ENCODE data around the gene PLD1.

The PLD1 gene

DNA sequence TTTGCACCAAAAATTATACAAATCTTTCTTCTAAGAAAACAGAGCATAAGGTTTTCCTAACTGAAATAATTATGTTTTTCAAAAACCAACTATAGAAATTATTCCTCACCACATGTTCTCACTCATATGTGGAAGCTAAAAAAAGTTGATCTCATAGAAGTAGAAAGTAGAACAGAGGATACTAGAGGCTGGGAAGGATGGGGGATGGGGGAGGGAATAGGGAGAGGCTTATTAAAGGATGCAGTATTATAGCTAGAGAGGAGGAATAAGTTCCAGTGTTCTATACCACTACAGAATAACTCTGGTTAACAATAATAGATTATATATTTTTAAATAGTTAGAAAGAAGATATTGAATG, 20.2 kb upstream of the PLD1 start:
- TF ChIP-seq GATA3 (IDR thresholded peaks at IDR 0.05; ENCODE audit: low read depth, low read length) (no peak), GATA2 (IDR thresholded peaks at IDR 0.05; ENCODE audit: low read depth, low read length) (no peak)

DNA sequence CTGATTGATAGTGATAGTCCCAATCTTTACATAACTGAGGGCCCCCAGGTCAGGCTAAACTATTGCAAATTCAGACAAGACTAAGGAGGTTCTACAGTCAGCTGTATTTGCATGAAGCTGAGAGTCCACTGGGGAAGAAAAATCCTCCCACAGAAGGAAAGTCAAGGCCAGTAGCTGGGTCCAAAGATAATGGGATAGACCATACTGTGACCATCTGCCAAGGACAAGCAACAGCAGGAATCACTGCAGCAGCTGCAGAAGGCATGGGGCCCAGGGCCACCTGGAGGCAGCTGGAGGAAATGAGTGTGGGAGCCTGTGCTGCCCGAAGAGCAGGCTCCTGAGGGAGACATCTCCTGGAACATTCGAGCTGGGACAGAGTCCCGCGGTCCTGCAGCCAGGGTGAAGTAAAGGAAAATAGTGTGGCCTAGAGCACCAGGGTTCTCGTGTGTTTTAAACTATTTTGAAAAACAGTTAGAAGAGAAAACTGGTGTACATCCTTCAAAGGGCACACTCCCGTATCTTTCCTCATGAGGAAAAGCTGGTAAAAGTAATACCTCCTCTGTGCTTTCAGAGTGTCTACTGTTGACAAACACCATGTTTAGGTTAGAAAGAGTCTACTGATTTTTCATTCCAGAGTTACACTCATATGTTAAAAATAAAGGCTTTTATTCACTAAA, 19.7 kb upstream of the PLD1 start:
- TF ChIP-seq GATA3 (IDR thresholded peaks at IDR 0.05; ENCODE audit: low read depth, low read length) (no peak), GATA2 (IDR thresholded peaks at IDR 0.05; ENCODE audit: low read depth, low read length) (no peak)

DNA sequence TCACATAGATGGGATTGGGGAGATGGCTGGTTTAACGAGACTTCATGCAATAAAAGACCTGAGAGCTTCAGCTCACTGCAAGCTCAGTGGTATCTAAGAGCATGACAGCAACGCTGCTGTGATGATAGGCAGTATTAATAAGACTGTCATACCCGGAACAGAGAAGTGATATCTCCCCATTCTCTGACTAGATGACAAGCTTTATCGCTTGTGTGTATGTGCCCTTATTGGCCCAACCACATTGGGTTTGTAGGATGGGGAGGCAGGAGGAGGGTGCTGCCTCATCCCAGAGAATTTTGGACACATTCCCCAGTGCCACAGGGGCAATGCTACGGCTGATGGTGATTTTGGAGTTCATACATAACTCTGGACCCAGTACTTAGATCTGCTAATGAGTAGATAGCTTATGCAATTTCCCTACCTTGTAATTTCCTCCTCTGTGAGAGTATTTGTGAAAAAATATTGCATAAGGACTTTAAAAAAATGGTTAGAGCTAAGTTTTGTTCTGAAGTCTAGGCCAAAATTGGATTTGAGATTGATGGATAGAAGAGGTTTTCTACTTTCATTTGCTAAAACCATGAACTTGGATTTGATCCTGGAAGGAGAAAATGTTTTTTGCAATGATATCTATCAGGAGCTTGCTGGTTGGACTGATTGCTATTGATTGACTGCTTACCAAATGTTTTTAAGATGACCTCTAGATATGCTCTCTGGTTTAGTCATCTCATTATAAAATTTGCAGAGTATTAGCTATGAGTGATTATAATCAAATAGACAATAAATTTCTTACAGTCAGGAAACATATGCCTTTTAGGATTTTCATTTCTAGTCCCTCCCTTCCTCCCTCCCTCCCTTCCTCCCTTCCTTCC, 18.9 kb upstream of the PLD1 start:
- TF ChIP-seq GATA3 (IDR thresholded peaks at IDR 0.05; ENCODE audit: low read depth, low read length): no peak
- TF ChIP-seq GATA2 (IDR thresholded peaks at IDR 0.05; ENCODE audit: low read depth, low read length): no peak

DNA sequence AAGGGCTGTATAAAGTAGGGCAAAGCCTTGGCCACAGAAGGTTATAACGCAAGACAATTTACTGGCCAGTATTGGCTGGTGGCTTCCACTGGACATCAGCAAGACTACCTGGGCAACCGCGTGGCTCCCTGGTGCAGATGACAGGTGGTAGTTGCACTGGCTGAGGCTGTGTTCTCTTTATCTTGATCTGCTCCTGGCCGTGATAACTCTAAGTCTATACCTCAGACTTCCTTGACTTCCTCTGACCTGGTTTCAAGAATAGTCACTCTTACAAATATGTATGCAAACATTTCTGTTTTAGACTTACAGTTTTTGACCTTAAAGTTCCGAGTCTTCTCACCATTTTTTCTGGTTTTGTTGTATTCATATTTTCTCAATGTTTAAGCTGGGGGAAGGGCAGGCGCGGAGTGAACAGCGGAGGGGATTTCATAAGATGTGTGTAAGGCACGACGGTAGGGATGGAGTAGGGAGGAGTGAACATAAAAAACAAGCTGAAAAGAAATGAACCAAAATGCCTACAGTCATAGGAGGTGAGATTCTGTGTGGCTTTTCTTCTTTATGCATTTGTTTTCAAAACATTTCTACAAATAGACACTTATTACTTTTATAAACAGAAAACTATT, 17.7 kb upstream of the PLD1 start:
- no peak for TF ChIP-seq GATA3 (IDR thresholded peaks at IDR 0.05; ENCODE audit: low read depth, low read length)
- TF ChIP-seq GATA2 (IDR thresholded peaks at IDR 0.05; ENCODE audit: low read depth, low read length): no peak

DNA sequence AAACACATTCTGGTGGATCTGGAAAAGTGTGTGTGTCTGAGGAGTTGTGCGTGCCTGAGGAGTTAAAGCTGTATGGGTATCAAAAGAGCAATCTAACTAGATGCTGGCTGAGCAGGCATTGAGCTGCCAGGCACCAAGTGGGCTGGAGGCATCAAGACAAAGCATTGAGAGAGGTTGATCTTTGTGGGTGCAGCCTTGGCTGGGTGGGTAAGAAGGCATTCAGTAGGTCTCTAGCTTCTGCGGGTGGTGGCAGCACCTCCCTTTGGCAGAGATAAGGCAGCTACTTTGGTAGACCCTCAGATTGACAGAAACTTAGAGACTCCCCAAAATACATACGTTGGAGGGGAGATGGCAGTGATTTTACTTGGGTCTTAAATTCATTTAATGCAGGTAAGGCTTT, 17.1 kb upstream of the PLD1 start:
- no peak for TF ChIP-seq GATA3 (IDR thresholded peaks at IDR 0.05; ENCODE audit: low read depth, low read length)
- no peak for TF ChIP-seq GATA2 (IDR thresholded peaks at IDR 0.05; ENCODE audit: low read depth, low read length)

DNA sequence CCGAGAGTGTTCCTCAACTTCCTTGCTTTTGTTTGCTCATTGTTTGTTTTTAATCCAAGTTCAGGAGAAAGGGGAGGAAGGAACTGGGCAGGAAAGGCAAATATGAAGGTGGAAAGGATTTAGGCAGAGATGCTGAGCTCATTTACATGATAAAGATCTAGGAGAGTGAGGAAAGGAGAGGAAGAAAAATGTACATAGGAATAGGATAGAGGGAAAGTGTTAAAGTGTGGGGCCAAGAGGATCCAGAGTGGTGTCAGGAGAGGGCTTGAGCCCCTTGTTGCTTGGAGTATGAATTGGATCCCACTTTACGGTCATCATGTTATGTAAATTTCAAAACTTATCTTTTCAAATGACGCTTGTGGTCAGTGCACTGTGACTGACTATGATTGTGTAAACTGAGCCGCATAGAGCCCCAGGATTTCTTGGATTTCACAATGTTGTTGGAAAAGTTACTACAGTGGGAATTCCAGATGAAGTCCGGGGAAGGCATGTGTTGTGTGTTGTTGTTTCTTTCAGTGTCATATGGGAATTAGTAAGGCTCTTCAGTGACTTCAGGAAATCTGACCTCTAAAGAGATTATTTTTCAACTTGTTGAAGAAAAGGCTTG, 15.0 kb upstream of the PLD1 start:
- TF ChIP-seq GATA3 (IDR thresholded peaks at IDR 0.05; ENCODE audit: low read depth, low read length): no peak
- no peak for TF ChIP-seq GATA2 (IDR thresholded peaks at IDR 0.05; ENCODE audit: low read depth, low read length)

DNA sequence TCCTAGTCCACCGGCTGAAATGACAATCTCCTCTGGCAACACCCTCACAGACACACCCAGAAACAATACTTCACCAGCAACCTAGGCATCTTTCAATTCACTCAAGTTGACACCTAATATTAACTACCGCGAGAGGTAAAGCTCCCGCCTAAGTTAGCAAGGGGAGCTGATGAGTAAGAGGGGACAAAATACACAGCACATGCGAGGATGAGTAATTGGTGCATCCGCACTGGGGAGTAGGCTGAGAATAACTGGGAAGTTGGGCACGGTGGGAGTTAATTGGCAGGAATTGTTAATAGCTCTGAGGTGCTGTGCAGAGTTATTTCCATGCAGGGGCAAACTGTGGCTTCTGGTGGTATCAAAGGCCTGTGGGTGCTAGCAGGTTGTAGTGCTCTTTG, 14.5 kb upstream of the PLD1 start:
- TF ChIP-seq GATA2 (IDR thresholded peaks at IDR 0.05; ENCODE audit: low read depth, low read length): no peak
- no peak for TF ChIP-seq GATA3 (IDR thresholded peaks at IDR 0.05; ENCODE audit: low read depth, low read length)

DNA sequence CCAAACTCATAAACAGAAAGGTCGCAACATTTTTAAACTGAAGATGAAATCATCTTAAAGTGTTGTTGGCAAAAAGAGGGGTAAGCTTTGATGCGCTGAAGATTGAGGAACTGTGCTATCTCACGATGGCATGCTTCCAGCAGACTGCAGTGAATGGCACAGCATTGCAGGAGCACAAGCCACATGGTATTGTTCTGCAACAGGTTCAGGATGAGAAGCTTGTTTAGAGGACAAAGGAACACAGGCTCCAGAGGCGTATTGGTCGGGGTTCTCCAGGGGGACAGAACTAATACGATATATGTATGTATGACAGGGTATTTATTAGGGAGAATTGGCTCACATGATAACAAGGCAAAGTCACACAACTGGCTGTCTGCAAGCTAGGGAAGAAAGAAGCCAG, 13.8 kb upstream of the PLD1 start:
- TF ChIP-seq GATA3 (IDR thresholded peaks at IDR 0.05; ENCODE audit: low read depth, low read length) (no peak), GATA2 (IDR thresholded peaks at IDR 0.05; ENCODE audit: low read depth, low read length) (no peak)

DNA sequence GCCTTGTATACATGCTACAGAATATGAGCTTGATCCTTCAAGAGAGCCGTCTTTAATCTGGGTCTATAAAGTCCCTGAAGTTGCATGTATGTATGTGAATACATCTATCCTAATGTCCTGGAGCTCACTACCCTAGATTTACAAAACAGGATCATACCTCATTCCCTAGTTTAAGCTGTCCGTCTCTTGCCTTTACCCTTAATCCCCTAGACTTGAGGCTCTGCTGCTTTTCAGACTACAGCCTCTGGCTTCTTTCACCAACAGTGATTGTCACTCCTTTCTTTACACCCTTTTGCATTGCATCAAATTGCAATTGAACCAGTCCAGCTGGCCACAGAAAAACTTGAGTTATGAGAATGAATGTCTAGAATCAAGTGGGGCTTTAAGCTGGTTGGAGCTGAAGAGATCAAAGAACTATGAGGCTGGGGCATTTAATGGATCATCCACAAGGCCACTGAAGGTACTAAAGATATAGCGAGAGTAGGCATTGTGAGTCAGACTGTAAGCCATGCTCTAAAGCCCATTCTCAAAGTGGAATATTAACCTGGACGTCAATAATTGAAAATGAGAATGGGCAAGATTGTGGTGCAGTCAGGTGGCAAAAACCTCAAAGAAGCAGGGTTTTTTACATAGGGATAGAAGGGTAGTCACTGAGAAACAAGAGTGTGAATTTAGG, 12.3 kb upstream of the PLD1 start:
- no peak for TF ChIP-seq GATA3 (IDR thresholded peaks at IDR 0.05; ENCODE audit: low read depth, low read length)

DNA sequence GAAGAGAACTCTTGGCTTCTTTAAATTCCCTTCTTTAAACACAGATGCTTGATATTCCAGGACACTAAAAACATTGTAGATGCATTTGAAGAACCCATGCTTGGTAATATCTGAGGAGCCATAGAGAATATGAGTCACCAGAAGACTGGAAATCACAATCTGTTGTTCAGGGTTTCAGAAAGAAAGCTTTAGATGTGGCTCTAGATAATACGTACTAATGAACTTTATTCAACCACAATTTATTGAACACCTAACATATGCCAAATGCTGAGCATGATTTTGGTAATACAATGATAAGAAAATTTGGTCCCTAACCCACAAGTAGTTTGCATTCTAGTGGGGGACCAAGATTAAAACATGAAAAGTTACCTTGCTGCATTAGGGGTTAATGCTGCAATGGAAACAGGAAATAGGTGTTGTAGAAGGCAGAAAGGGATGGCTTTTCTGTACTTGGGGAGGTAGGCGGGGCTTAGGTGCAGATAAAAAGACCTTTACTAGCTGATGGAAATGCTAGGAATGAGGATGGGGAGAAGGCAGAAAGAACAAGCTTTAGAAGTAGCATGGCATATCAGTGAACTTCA, 11.6 kb upstream of the PLD1 start:
- no peak for TF ChIP-seq GATA2 (IDR thresholded peaks at IDR 0.05; ENCODE audit: low read depth, low read length)
- no peak for TF ChIP-seq GATA3 (IDR thresholded peaks at IDR 0.05; ENCODE audit: low read depth, low read length)

DNA sequence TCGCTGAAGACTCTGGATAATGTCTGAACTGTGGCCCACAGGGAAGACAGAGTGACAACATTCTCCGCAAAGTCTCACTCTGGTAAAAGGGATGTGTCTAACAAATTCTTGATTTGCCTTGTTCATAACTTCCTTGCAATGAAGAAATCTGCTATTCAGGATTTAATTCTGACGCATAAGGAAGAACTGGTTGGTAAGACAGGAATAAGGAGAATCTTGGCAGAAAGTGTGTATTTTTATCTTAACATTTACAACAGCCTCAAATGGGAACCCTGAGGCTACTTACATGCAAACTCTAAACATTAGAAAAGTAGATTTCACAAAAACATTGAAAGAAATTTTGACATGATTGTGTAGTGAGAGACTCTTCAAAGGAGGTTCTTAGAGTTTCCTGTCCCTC, 10.8 kb upstream of the PLD1 start:
- TF ChIP-seq GATA2 (IDR thresholded peaks at IDR 0.05; ENCODE audit: low read depth, low read length) (no peak), GATA3 (IDR thresholded peaks at IDR 0.05; ENCODE audit: low read depth, low read length) (no peak)

DNA sequence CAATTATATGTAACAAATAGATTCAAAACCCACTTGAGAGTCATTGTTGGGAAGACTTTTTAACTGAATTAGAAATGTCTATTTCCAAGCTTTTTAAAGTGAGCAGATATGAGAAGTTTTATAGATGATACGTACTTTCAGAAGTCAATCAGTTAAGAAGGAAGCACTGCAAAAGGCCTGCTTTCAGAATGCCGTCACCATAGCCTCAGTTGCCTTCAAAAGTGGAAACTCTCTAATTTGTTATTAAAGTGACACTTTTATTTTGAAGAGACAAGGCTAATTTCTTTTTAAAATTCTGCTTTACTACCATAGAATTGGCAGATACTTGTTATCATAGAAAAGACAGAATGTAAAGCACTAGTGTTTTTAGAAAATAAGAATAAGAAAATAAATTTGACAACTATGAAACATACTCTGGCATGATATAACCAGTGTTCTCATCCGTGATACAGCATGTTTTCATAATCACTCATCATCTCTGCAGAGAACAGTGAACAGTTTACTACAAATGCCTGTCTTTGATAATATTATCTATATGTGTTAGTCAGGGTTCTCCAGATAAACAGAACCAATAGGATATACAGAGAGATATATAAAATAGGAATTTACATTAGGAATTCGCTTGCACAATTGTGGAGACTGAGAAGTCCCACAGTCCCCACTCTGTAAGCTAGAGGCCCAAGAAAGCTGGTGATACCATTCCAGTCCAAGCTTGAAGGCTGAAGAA, 7.0 kb upstream of the PLD1 start:
- TF ChIP-seq GATA3 (IDR thresholded peaks at IDR 0.05; ENCODE audit: low read depth, low read length) (no peak), GATA2 (IDR thresholded peaks at IDR 0.05; ENCODE audit: low read depth, low read length) (no peak)

DNA sequence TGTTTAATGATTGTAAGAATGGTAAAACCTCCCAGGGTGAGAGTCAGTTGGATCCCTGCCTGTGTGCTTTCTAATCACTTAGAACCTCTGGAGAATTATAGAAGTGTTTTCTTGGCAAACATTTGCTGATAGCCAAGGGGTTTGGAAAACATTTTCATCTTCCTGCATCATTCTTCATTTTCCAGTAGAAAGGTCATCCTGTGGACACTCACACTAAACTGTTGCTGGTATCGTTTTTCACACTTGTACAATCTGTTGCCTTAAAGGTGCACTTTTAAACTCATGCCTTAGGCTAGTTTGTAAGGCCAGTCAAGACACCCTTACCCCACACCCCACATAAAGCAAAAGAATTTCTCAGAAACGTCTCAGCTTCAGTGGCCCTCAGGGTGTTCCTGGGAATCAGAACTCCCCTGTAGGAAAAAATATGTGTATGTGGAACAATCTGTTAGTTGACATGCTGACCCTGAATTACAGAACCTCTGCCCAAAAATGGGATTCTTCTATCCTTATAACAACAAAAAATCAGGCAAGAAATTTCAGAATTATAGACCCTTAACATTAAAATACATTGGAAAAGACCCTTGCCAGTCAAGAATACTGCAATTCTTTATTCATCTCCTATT, 5.8 kb upstream of the PLD1 start:
- TF ChIP-seq GATA2 (IDR thresholded peaks at IDR 0.05; ENCODE audit: low read depth, low read length) (no peak), GATA3 (IDR thresholded peaks at IDR 0.05; ENCODE audit: low read depth, low read length) (no peak)
